Endodermal cell (in vitro differentiated cells): ENCODE data around the gene THBS3. TPM values are rescaled to one million over a fixed set of nuclear protein-coding genes. Genes with fewer than 3 reads are reported as not detected.
"Not testable (repeated sequence)": the region's sequence is repeated elsewhere in the genome, so short reads cannot be mapped to it uniquely, and the experiment has no call there.

Source experiments
- DNase-seq: peaks from one replicate; pipeline ENCODE4 v3.0.0-alpha.2; 2017
- H3K27ac ChIP-seq: 2 replicates; pipeline ENCODE4 v1.5.1; 2013; ENCODE audit warnings: mild to moderate bottlenecking, low read depth, low read length, moderate library complexity
- H3K27me3 ChIP-seq: 2 replicates; pipeline ENCODE4 v1.6.1; 2013; ENCODE audit warnings: mild to moderate bottlenecking, low read length, moderate library complexity; ENCODE audit not compliant: insufficient read depth, control insufficient read depth, poor library complexity, severe bottlenecking
- H3K36me3 ChIP-seq: 2 replicates; pipeline ENCODE4 v1.7.0; 2013; ENCODE audit warnings: mild to moderate bottlenecking, low read length, moderate library complexity; ENCODE audit not compliant: control insufficient read depth, insufficient read depth
- H3K4me1 ChIP-seq: one replicate; pipeline ENCODE4 v1.7.0; 2013; ENCODE audit warnings: low read length; ENCODE audit not compliant: control insufficient read depth, insufficient read depth
- H3K4me3 ChIP-seq: 2 replicates; pipeline ENCODE4 v1.5.1; 2013; ENCODE audit warnings: mild to moderate bottlenecking, low read length, moderate library complexity
- H3K9ac ChIP-seq: 2 replicates; pipeline ENCODE4 v1.6.1; 2013; ENCODE audit warnings: mild to moderate bottlenecking, low read length, moderate library complexity; ENCODE audit not compliant: poor library complexity, severe bottlenecking; ENCODE audit errors: extremely low read depth
- H3K9me3 ChIP-seq: 2 replicates; pipeline ENCODE4 v1.6.1; 2013; ENCODE audit warnings: mild to moderate bottlenecking, low read length, moderate library complexity; ENCODE audit not compliant: control insufficient read depth
- H3K27ac Mint-ChIP-seq: 2 replicates; pipeline ENCODE4 v1.8.0; 2020; ENCODE audit warnings: mixed read lengths
- H3K27me3 Mint-ChIP-seq: 2 replicates; pipeline ENCODE4 v1.8.0; 2021; ENCODE audit warnings: mild to moderate bottlenecking, mixed read lengths; ENCODE audit not compliant: insufficient read depth
- H3K36me3 Mint-ChIP-seq: 2 replicates; pipeline ENCODE4 v1.8.0; 2020; ENCODE audit warnings: low read depth, mixed read lengths
- H3K4me1 Mint-ChIP-seq: 2 replicates; pipeline ENCODE4 v1.8.0; 2020; ENCODE audit warnings: mixed read lengths
- H3K4me3 Mint-ChIP-seq: 2 replicates; pipeline ENCODE4 v1.8.0; 2020; ENCODE audit warnings: mild to moderate bottlenecking, moderate library complexity, mixed read lengths
- H3K9me3 Mint-ChIP-seq: 2 replicates; pipeline ENCODE4 v1.8.0; 2020; ENCODE audit warnings: mild to moderate bottlenecking, mixed read lengths
- WGBS, 2 experiments: methylation state at CpG; one replicate each; pipeline versions ENCODE4 v1.1.5 to v1.1.7; 2013; ENCODE audit warnings: missing lambda C conversion rate in 2 of 2, mixed read lengths in 1 of 2; ENCODE audit not compliant: insufficient coverage in 1 of 2, insufficient read length in 1 of 2; 5-methylcytosine and 5-hydroxymethylcytosine counted together
- total RNA-seq, 2 donors: library from RNA; stranded (reverse); fragmentation: NEBNext Ultra II Directional in 1 of 2; extraction: Animal tissue kit (Norgen Biotek cat#: 25700) in 1 of 2; gene quantifications; 2 replicates in 1 of 2; 3 replicates in 1 of 2; pipeline ENCODE4 v1.2.1, GENCODE V29; 2021
- TF ChIP-seq, protein P1 (sequence below): fragments of 200-600 bp; sonication (generic); conservative IDR thresholded peaks from 2 replicates; pipeline ENCODE4 v1.5.0; 2021; ENCODE audit warnings: antibody characterized with exemption, mild to moderate bottlenecking

The THBS3 gene
- total RNA-seq, 2 donors from 2014 or later: 17.6 to 27.9 TPM

- WGBS, 2 experiments: 0% methylated on average over 19 of the region's 19 CpGs; no CpG with 5 or more reads in 1 of the 2 experiments
- H3K4me1 ChIP-seq: no peaks in the 10 kb centered on the region
- H3K4me3 Mint-ChIP-seq: peak overlapping the region; percentile 87
- no peaks in the 10 kb centered on the region for H3K9me3 Mint-ChIP-seq
- no peaks in the 10 kb centered on the region for H3K9me3 ChIP-seq
- H3K27me3 ChIP-seq: no peaks in the 10 kb centered on the region
- H3K9ac ChIP-seq: peak overlapping the region; percentile 74
- peaks cover 17% of the 10 kb centered on the region for H3K4me1 Mint-ChIP-seq
- H3K27ac Mint-ChIP-seq: peak overlapping the region; percentile 94
- peak overlapping the region; percentile 90 for H3K27ac ChIP-seq
- peaks cover 14% of the 10 kb centered on the region for H3K27me3 Mint-ChIP-seq
- no peaks in the 10 kb centered on the region for H3K36me3 ChIP-seq
- TF ChIP-seq, protein P1, sequence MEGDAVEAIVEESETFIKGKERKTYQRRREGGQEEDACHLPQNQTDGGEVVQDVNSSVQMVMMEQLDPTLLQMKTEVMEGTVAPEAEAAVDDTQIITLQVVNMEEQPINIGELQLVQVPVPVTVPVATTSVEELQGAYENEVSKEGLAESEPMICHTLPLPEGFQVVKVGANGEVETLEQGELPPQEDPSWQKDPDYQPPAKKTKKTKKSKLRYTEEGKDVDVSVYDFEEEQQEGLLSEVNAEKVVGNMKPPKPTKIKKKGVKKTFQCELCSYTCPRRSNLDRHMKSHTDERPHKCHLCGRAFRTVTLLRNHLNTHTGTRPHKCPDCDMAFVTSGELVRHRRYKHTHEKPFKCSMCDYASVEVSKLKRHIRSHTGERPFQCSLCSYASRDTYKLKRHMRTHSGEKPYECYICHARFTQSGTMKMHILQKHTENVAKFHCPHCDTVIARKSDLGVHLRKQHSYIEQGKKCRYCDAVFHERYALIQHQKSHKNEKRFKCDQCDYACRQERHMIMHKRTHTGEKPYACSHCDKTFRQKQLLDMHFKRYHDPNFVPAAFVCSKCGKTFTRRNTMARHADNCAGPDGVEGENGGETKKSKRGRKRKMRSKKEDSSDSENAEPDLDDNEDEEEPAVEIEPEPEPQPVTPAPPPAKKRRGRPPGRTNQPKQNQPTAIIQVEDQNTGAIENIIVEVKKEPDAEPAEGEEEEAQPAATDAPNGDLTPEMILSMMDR: no peak
- H3K4me3 ChIP-seq: peak overlapping the region; percentile 95
- no peak for DNase-seq
- peaks cover 2% of the 10 kb centered on the region for H3K36me3 Mint-ChIP-seq
Observed at GRCh38 chr1:155226910-155227260, 19.2 kb upstream of the THBS3 start.

- Mint-ChIP-seq H3K9me3 (no peaks in the 10 kb centered on the region), H3K4me1 (peaks cover 17% of the 10 kb centered on the region), H3K36me3 (peaks cover 2% of the 10 kb centered on the region), H3K27ac (peak overlapping the region; percentile 94), H3K27me3 (peaks cover 12% of the 10 kb centered on the region), H3K4me3 (peak overlapping the region; percentile 87)
- peak; percentile 93 for DNase-seq
- H3K4me1 ChIP-seq: no peaks in the 10 kb centered on the region
- H3K27ac ChIP-seq: peak overlapping the region; percentile 90
- H3K27me3 ChIP-seq: no peaks in the 10 kb centered on the region
- no peaks in the 10 kb centered on the region for H3K9me3 ChIP-seq
- peak overlapping the region; percentile 95 for H3K4me3 ChIP-seq
- no peaks in the 10 kb centered on the region for H3K36me3 ChIP-seq
- H3K9ac ChIP-seq: peak overlapping the region; percentile 74
- TF ChIP-seq, protein P1: peak; percentile 67
- 0 to 1% methylated on average over 4 to 7 of the region's 7 CpGs for WGBS, 2 experiments
Observed at GRCh38 chr1:155226188-155226909, 18.7 kb upstream of the THBS3 start.

DNA sequence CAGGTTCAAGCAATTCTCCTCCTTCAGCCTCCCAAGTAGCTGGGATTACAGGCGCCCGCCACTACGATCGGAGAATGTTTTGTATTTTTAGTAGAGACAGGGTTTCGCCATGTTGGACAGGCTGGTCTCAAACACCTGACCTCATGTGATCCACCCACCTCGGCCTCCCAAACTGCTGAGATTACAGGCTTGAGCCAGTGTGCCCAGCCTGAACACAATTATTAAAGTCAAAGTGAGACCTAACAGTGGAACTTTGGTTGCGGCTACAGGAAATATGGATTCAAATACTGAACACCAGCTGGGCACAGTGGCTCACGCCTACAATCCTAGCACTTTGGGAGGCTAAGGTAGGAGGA lies 17.7 kb upstream of the THBS3 start:
- H3K36me3 Mint-ChIP-seq, H3K9me3 ChIP-seq, H3K9me3 Mint-ChIP-seq, H3K36me3 ChIP-seq, H3K27me3 Mint-ChIP-seq, H3K27me3 ChIP-seq, H3K4me3 ChIP-seq, H3K4me1 ChIP-seq, H3K27ac Mint-ChIP-seq, DNase-seq, H3K9ac ChIP-seq, H3K27ac ChIP-seq: not testable (repeated sequence)
- 90 to 97% methylated on average over 5 to 8 of the region's 8 CpGs for WGBS, 2 experiments
- Mint-ChIP-seq H3K4me3 (peak overlapping the region; percentile 87), H3K4me1 (peaks cover 17% of the 10 kb centered on the region)

- Mint-ChIP-seq H3K9me3 (no peaks in the 10 kb centered on the region), H3K4me1 (peaks cover 18% of the 10 kb centered on the region), H3K27me3 (no peaks in the 10 kb centered on the region), H3K4me3 (no peak overlapping the region), H3K27ac (no peak overlapping the region), H3K36me3 (peaks cover 2% of the 10 kb centered on the region)
- no peaks in the 10 kb centered on the region for H3K9me3 ChIP-seq
- WGBS, 2 experiments: 88 to 99% methylated on average over 6 to 7 of the region's 7 CpGs
- H3K27ac ChIP-seq: no peak overlapping the region
- H3K4me3 ChIP-seq: no peak overlapping the region
- no peaks in the 10 kb centered on the region for H3K4me1 ChIP-seq
- H3K9ac ChIP-seq: no peak overlapping the region
- H3K27me3 ChIP-seq: no peaks in the 10 kb centered on the region
- no peaks in the 10 kb centered on the region for H3K36me3 ChIP-seq
- DNase-seq: no peak
- TF ChIP-seq, protein P1: no peak
Observed at GRCh38 chr1:155223047-155223446, 15.3 kb upstream of the THBS3 start.

GRCh38 chr1:155220211-155220965 lies 12.7 kb upstream of the THBS3 start:
- H3K27me3 Mint-ChIP-seq, H3K27ac ChIP-seq, H3K36me3 Mint-ChIP-seq, H3K4me1 ChIP-seq, H3K9me3 Mint-ChIP-seq, H3K27me3 ChIP-seq, H3K9me3 ChIP-seq, H3K4me3 ChIP-seq, H3K4me1 Mint-ChIP-seq, H3K36me3 ChIP-seq, H3K27ac Mint-ChIP-seq, H3K4me3 Mint-ChIP-seq, DNase-seq, H3K9ac ChIP-seq: not testable (repeated sequence)
- WGBS, 2 experiments: 92 to 98% methylated on average over 5 to 10 of the region's 10 CpGs
